ENCODE data around the gene NDUFAF3.

- TF ChIP-seq POLR2A (IDR thresholded peaks at IDR 0.05; ENCODE audit: low read depth, low read length) = no peak
- TF ChIP-seq TAF1 (IDR thresholded peaks at IDR 0.05; ENCODE audit: low read depth, low read length) = no peak
These were observed 41.6 kb upstream of the NDUFAF3 start for GRCh38 chr3:48980295-48980694.
